ENCODE data around the gene UBP1.
"Not testable (repeated sequence)": the region's sequence is repeated elsewhere in the genome, so short reads cannot be mapped to it uniquely, and the experiment has no call there.

DNA sequence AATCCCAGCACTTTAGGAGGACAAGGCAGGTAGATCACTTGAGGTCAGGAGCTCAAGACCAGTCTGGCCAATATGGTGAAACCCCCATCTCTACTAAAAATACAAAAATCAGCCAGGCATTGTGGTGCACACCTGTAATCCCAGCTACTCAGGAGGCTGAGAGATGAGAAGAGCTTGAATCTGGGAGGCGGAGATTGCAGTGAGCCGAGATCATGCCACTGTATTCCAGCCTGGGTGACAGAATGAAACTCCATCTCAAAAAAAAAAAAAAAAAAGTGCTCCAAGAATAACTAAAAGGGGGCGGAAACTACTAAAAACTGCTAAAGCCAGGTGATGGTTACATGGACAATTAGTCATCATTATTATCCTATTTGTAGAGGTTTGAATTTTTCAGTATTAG lies 29.4 kb downstream of the UBP1 start:
- TF ChIP-seq, protein P1, sequence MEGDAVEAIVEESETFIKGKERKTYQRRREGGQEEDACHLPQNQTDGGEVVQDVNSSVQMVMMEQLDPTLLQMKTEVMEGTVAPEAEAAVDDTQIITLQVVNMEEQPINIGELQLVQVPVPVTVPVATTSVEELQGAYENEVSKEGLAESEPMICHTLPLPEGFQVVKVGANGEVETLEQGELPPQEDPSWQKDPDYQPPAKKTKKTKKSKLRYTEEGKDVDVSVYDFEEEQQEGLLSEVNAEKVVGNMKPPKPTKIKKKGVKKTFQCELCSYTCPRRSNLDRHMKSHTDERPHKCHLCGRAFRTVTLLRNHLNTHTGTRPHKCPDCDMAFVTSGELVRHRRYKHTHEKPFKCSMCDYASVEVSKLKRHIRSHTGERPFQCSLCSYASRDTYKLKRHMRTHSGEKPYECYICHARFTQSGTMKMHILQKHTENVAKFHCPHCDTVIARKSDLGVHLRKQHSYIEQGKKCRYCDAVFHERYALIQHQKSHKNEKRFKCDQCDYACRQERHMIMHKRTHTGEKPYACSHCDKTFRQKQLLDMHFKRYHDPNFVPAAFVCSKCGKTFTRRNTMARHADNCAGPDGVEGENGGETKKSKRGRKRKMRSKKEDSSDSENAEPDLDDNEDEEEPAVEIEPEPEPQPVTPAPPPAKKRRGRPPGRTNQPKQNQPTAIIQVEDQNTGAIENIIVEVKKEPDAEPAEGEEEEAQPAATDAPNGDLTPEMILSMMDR (IDR thresholded peaks at IDR 0.05): not testable (repeated sequence)
- TF ChIP-seq POLR2A (IDR thresholded peaks at IDR 0.05): not testable (repeated sequence)
